Measurements from ENCODE around the gene GRK5.
A peak's percentile ranks its signal among the peaks of the same experiment; 100 is the strongest.

GRK5 gene

GRCh38 chr10:119386666-119387065 lies 179.3 kb downstream of the GRK5 start:
- no peak overlapping the region for H3K27ac ChIP-seq
- H3K4me3 ChIP-seq (ENCODE audit: low read depth, low read length): no peak overlapping the region
- no peaks in the 10 kb centered on the region for H3K27me3 ChIP-seq (ENCODE audit: insufficient read depth, low read depth, severe bottlenecking)
- H3K9me3 ChIP-seq (ENCODE audit: severe bottlenecking): no peaks in the 10 kb centered on the region
- DNase-seq: no peak
- TF ChIP-seq CTCF (IDR thresholded peaks at IDR 0.05; ENCODE audit: low read depth, low read length): no peak
- H3K36me3 ChIP-seq: peaks cover 22% of the 10 kb centered on the region

- Histone ChIP-seq H3K4me3 (ENCODE audit: low read depth, low read length) (no peak overlapping the region), H3K27ac (no peak overlapping the region), H3K9me3 (ENCODE audit: severe bottlenecking) (no peaks in the 10 kb centered on the region), H3K36me3 (peaks cover 9% of the 10 kb centered on the region), H3K27me3 (ENCODE audit: insufficient read depth, low read depth, severe bottlenecking) (no peaks in the 10 kb centered on the region)
- DNase-seq: no peak
- TF ChIP-seq CTCF (IDR thresholded peaks at IDR 0.05; ENCODE audit: low read depth, low read length): no peak
Measured at GRCh38 chr10:119388849-119389345, 181.5 kb downstream of the GRK5 start.

- Histone ChIP-seq H3K27ac (no peak overlapping the region), H3K9me3 (ENCODE audit: severe bottlenecking) (no peaks in the 10 kb centered on the region), H3K27me3 (ENCODE audit: insufficient read depth, low read depth, severe bottlenecking) (no peaks in the 10 kb centered on the region), H3K4me3 (ENCODE audit: low read depth, low read length) (no peak overlapping the region), H3K36me3 (no peaks in the 10 kb centered on the region; the same call in 1 of the 2 replicates)
- no peak for DNase-seq
- no peak for TF ChIP-seq CTCF (IDR thresholded peaks at IDR 0.05; ENCODE audit: low read depth, low read length)
Measured at GRCh38 chr10:119391440-119392251, 184.3 kb downstream of the GRK5 start.

- Histone ChIP-seq H3K4me3 (ENCODE audit: low read depth, low read length) (no peak overlapping the region), H3K27ac (no peak overlapping the region; the same call in 1 of the 2 replicates), H3K9me3 (ENCODE audit: severe bottlenecking) (no peaks in the 10 kb centered on the region), H3K27me3 (ENCODE audit: insufficient read depth, low read depth, severe bottlenecking) (no peaks in the 10 kb centered on the region), H3K36me3 (peaks cover 9% of the 10 kb centered on the region)
- no peak for TF ChIP-seq CTCF (IDR thresholded peaks at IDR 0.05; ENCODE audit: low read depth, low read length)
- peak; percentile 32 for DNase-seq
Measured at GRCh38 chr10:119393019-119393418, 185.6 kb downstream of the GRK5 start.

GRCh38 chr10:119393421-119393820 lies 186.1 kb downstream of the GRK5 start:
- H3K36me3 ChIP-seq: peaks cover 9% of the 10 kb centered on the region
- no peak overlapping the region for H3K4me3 ChIP-seq (ENCODE audit: low read depth, low read length)
- H3K9me3 ChIP-seq (ENCODE audit: severe bottlenecking): no peaks in the 10 kb centered on the region
- no peak for TF ChIP-seq CTCF (IDR thresholded peaks at IDR 0.05; ENCODE audit: low read depth, low read length)
- no peaks in the 10 kb centered on the region for H3K27me3 ChIP-seq (ENCODE audit: insufficient read depth, low read depth, severe bottlenecking)
- no peak overlapping the region for H3K27ac ChIP-seq
- DNase-seq: no peak
